Loucy (cell line): Measurements from ENCODE around the gene ATXN2.
"Not testable (repeated sequence)": the region's sequence is repeated elsewhere in the genome, so short reads cannot be mapped to it uniquely, and the experiment has no call there.

Experiments
- H2AFZ ChIP-seq: fragments of 200-600 bp; sonication (generic); 2 replicates; pipeline ENCODE4 v1.6.0; 2016; ENCODE audit warnings: antibody characterized with exemption, mild to moderate bottlenecking, low read length, moderate library complexity
- H3F3A ChIP-seq: fragments of 200-600 bp; 2 replicates; pipeline ENCODE4 v1.6.0; 2016; ENCODE audit warnings: antibody characterized with exemption, low read depth, mild to moderate bottlenecking
- H3K27me3 ChIP-seq: fragments of 200-600 bp; sonication (generic); 2 replicates; pipeline ENCODE4 v1.6.1; 2014; ENCODE audit warnings: low read length, mild to moderate bottlenecking; ENCODE audit not compliant: insufficient read depth, poor library complexity, severe bottlenecking
- H3K36me3 ChIP-seq: fragments of 200-600 bp; sonication (generic); 2 replicates; pipeline ENCODE4 v1.6.1; 2016; ENCODE audit warnings: low read length; ENCODE audit not compliant: insufficient read depth
- H3K4me1 ChIP-seq: fragments of 200-600 bp; sonication (generic); 2 replicates; pipeline ENCODE4 v1.5.1; 2014; ENCODE audit warnings: low read length, mild to moderate bottlenecking; ENCODE audit not compliant: insufficient read depth, poor library complexity, severe bottlenecking
- H3K4me2 ChIP-seq: fragments of 200-600 bp; sonication (generic); 2 replicates; pipeline ENCODE4 v1.6.0; 2014; ENCODE audit warnings: antibody characterized with exemption, low read length, low read depth, mild to moderate bottlenecking; ENCODE audit not compliant: poor library complexity, severe bottlenecking
- H3K4me3 ChIP-seq: fragments of 200-600 bp; sonication (generic); 2 replicates; pipeline ENCODE4 v1.5.1; 2014; ENCODE audit warnings: low read length, mild to moderate bottlenecking, mixed read lengths; ENCODE audit not compliant: poor library complexity, severe bottlenecking
- H3K79me2 ChIP-seq: fragments of 200-600 bp; sonication (generic); 2 replicates; pipeline ENCODE4 v1.6.1; 2014; ENCODE audit warnings: low read length; ENCODE audit not compliant: insufficient read depth
- H3K9ac ChIP-seq: fragments of 200-600 bp; sonication (generic); 2 replicates; pipeline ENCODE4 v1.6.0; 2014; ENCODE audit warnings: mild to moderate bottlenecking, low read depth, low read length, moderate library complexity; ENCODE audit not compliant: poor library complexity, severe bottlenecking
- H3K9me2 ChIP-seq: fragments of 200-600 bp; sonication (generic); replicated peaks from 2 replicates; pipeline ENCODE4 v1.6.1; 2016; ENCODE audit warnings: low read depth, low read length, mixed read lengths
- H3K9me3 ChIP-seq: fragments of 200-600 bp; sonication (generic); 2 replicates; pipeline ENCODE4 v1.6.1; 2014; ENCODE audit warnings: mild to moderate bottlenecking, antibody characterized with exemption, low read length, low read depth; ENCODE audit not compliant: insufficient read depth
- H4K20me1 ChIP-seq: fragments of 200-600 bp; sonication (generic); 2 replicates; pipeline ENCODE4 v1.6.0; 2014; ENCODE audit warnings: antibody characterized with exemption, low read length, mild to moderate bottlenecking; ENCODE audit not compliant: insufficient read depth, poor library complexity, severe bottlenecking
- CTCF ChIP-seq: fragments of 200-600 bp; sonication (generic); conservative IDR thresholded peaks from 2 replicates; pipeline ENCODE4 v1.5.1; 2014; ENCODE audit warnings: mild to moderate bottlenecking, antibody characterized with exemption, low read length
- EZH2phosphoT487 ChIP-seq: fragments of 200-600 bp; IDR thresholded peaks from 2 replicates; pipeline ENCODE4 v1.6.1; 2018; ENCODE audit warnings: antibody characterized with exemption, mild to moderate bottlenecking, moderate library complexity, borderline replicate concordance

The ATXN2 gene

GRCh38 chr12:111557271-111558106 lies 41.6 kb downstream of the ATXN2 start:
- peaks cover 9% of the 10 kb centered on the region for H3K4me1 ChIP-seq
- H3K9ac ChIP-seq: no peak overlapping the region
- H3F3A ChIP-seq: no peaks in the 10 kb centered on the region
- H3K4me3 ChIP-seq: no peak overlapping the region
- H4K20me1 ChIP-seq: peaks cover 26% of the 10 kb centered on the region
- H3K79me2 ChIP-seq: peaks cover 92% of the 10 kb centered on the region
- no peak overlapping the region for H3K4me2 ChIP-seq
- peaks cover 21% of the 10 kb centered on the region; the same call in 1 of the 2 replicates for H3K36me3 ChIP-seq
- H3K27me3 ChIP-seq: no peaks in the 10 kb centered on the region
- no peaks in the 10 kb centered on the region for H3K9me2 ChIP-seq
- no peaks in the 10 kb centered on the region for H3K9me3 ChIP-seq
- TF ChIP-seq EZH2phosphoT487: no peak
- no peak for TF ChIP-seq CTCF
- H2AFZ ChIP-seq: no peak overlapping the region

- Histone ChIP-seq H3K79me2 (peaks cover 87% of the 10 kb centered on the region), H4K20me1 (peaks cover 24% of the 10 kb centered on the region)
Observed at GRCh38 chr12:111556676-111557075, 42.4 kb downstream of the ATXN2 start.

GRCh38 chr12:111555313-111555712 lies 43.8 kb downstream of the ATXN2 start:
- not testable (repeated sequence) for H3K4me2 ChIP-seq, H3K4me1 ChIP-seq, H3F3A ChIP-seq, H2AFZ ChIP-seq, H3K9me2 ChIP-seq, H3K9ac ChIP-seq, H3K9me3 ChIP-seq, H3K4me3 ChIP-seq, H3K27me3 ChIP-seq
- Histone ChIP-seq H3K79me2 (peaks cover 74% of the 10 kb centered on the region), H4K20me1 (peaks cover 24% of the 10 kb centered on the region), H3K36me3 (peaks cover 32% of the 10 kb centered on the region; the same call in 1 of the 2 replicates)

More at GRCh38 chr12:111556676-111557075, 42.4 kb downstream of the ATXN2 start:
- Histone ChIP-seq H2AFZ (no peak overlapping the region), H3K27me3 (no peaks in the 10 kb centered on the region), H3F3A (no peaks in the 10 kb centered on the region), H3K4me2 (no peak overlapping the region), H3K36me3 (peaks cover 27% of the 10 kb centered on the region; the same call in 1 of the 2 replicates), H3K4me1 (peaks cover 9% of the 10 kb centered on the region), H3K9me3 (no peaks in the 10 kb centered on the region), H3K4me3 (no peak overlapping the region), H3K9me2 (no peaks in the 10 kb centered on the region), H3K9ac (no peak overlapping the region)
- TF ChIP-seq EZH2phosphoT487 (no peak), CTCF (no peak)
